HG02938 (cell line): ENCODE data around the gene MESP2.

Experiments
- ATAC-seq: cut with Tn5 transposase; IDR thresholded peaks from one replicate; pipeline ENCODE4 v1.9.1; 2021; ENCODE audit warnings: mild to moderate bottlenecking, moderate library complexity; ENCODE audit not compliant: unreplicated experiment

The MESP2 gene

GRCh38 chr15:89754361-89755154, 21.6 kb upstream of the MESP2 start:
- no peak for ATAC-seq

- ATAC-seq: no peak
Measured at GRCh38 chr15:89755701-89756100, 20.4 kb upstream of the MESP2 start.

GRCh38 chr15:89756897-89757296, 19.2 kb upstream of the MESP2 start:
- no peak for ATAC-seq

GRCh38 chr15:89758283-89758682, 17.8 kb upstream of the MESP2 start:
- ATAC-seq: no peak

- no peak for ATAC-seq
Measured at GRCh38 chr15:89758981-89759380, 17.2 kb upstream of the MESP2 start.

- no peak for ATAC-seq
Measured at GRCh38 chr15:89759835-89760234, 16.3 kb upstream of the MESP2 start.

GRCh38 chr15:89760303-89761008, 15.7 kb upstream of the MESP2 start:
- no peak for ATAC-seq

GRCh38 chr15:89761009-89761831, 14.9 kb upstream of the MESP2 start:
- no peak for ATAC-seq

- ATAC-seq: no peak
Measured at GRCh38 chr15:89761929-89762328, 14.2 kb upstream of the MESP2 start.

- ATAC-seq: no peak
Measured at GRCh38 chr15:89765694-89766093, 10.4 kb upstream of the MESP2 start.

- no peak for ATAC-seq
Measured at GRCh38 chr15:89766357-89767311, 9.5 kb upstream of the MESP2 start.

GRCh38 chr15:89767411-89767915, 8.7 kb upstream of the MESP2 start:
- no peak for ATAC-seq

GRCh38 chr15:89768071-89768500, 8.0 kb upstream of the MESP2 start:
- no peak for ATAC-seq

- no peak for ATAC-seq
Measured at GRCh38 chr15:89769366-89769765, 6.8 kb upstream of the MESP2 start.

- no peak for ATAC-seq
Measured at GRCh38 chr15:89770041-89770440, 6.1 kb upstream of the MESP2 start.

GRCh38 chr15:89772932-89773583, 3.1 kb upstream of the MESP2 start:
- ATAC-seq: no peak

- ATAC-seq: no peak
Measured at GRCh38 chr15:89774492-89774891, 1.6 kb upstream of the MESP2 start.

GRCh38 chr15:89775815-89776214, 317 bp upstream of the MESP2 start:
- no peak for ATAC-seq

GRCh38 chr15:89777073-89777751, 1.1 kb downstream of the MESP2 start:
- ATAC-seq: no peak
